ENCODE data around the gene UPF2. TPM values are rescaled to one million over a fixed set of nuclear protein-coding genes. Genes with fewer than 3 reads are reported as not detected.

UPF2 gene
- total RNA-seq, 3 donors from 2014 or later: 20.6 to 36.8 (median 22.3) TPM

DNA sequence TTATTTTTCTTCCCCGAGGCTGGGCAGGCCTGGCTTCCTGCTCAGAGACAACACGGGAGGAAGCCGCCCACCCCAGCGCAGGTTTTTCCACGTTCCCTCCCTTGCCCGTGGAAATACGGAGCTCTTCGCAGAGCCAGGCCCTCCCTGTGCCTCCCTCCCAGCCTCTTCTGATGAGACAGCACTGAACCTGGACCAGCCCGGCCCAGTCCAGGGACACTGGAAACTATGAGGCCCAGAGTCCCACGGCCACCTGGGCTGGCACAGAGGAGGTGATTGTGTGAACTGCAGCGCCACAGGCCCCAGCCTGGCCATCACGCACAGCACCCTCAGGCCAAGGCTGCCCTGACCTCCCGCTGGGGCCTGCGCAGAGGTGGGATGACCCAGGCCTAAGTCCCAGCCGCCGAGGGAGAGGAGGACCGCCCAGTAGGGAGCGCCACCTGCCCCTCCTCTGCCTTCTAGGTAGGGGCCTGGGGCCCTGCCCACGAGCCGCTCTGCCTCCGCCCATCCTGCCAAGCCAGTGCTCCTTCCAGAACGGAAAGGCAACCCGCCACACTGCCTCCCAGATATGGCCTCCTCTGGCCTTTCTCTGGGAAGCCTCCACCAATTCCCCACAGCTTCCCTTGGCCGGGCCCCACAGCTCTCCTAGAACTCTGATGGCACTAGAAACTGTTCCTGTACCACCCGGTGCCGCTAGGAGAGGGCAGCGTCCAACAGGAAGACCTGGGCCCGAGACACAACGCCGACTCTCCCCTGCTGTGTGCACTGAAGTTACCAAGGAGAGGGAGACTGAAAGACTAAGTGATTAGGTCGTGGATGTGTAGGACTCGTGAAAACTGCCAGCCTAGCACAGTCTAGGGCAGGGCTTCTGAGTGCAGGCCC lies 162.2 kb downstream of the UPF2 start:
- DNase-seq (no peak), ATAC-seq (no peak)
- Histone ChIP-seq H3K9me3 (no peaks in the 10 kb centered on the region), H3K4me1 (ENCODE audit: low read depth) (peaks cover 7% of the 10 kb centered on the region), H3K36me3 (ENCODE audit: low read depth) (no peaks in the 10 kb centered on the region), H3K4me3 (no peak overlapping the region)
- TF ChIP-seq CTCF (IDR thresholded peaks at IDR 0.05): no peak
- intact Hi-C loops (cut with DNase I, micrococcal nuclease): no loop called here

GRCh38 chr10:11879387-11880094 lies 163.1 kb downstream of the UPF2 start:
- Histone ChIP-seq H3K4me1 (ENCODE audit: low read depth) (peaks cover 15% of the 10 kb centered on the region), H3K9me3 (no peaks in the 10 kb centered on the region), H3K36me3 (ENCODE audit: low read depth) (no peaks in the 10 kb centered on the region), H3K4me3 (no peak overlapping the region)
- TF ChIP-seq CTCF (IDR thresholded peaks at IDR 0.05): no peak
- intact Hi-C loops (cut with DNase I, micrococcal nuclease): no loop called here
- DNase-seq (no peak), ATAC-seq (no peak)

DNA sequence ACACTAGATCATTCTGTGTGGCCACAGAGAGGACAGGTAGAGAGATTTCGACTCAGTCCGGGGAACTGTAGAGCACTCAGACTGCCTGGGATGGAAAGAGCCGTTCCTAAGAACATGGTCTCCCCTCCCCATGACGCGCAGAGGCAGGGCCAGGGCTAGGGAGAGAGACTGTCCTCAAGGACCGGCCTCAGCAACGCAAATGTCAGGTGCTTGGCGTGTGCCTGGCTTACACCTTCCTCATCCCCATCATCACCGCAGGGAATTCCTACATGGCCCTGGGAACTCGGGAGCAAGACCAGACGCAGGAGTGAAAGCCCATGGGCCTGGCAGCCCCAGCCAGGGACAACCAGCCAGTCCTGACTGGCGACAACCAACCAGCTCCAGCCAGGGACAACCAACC lies 163.8 kb downstream of the UPF2 start:
- DNase-seq (no peak), ATAC-seq (no peak)
- intact Hi-C loops (cut with DNase I, micrococcal nuclease): no loop called here
- peaks cover 18% of the 10 kb centered on the region for H3K4me1 ChIP-seq (ENCODE audit: low read depth)
- no peaks in the 10 kb centered on the region for H3K36me3 ChIP-seq (ENCODE audit: low read depth)
- no peak overlapping the region for H3K4me3 ChIP-seq
- H3K9me3 ChIP-seq: no peaks in the 10 kb centered on the region
- no peak for TF ChIP-seq CTCF (IDR thresholded peaks at IDR 0.05)

DNA sequence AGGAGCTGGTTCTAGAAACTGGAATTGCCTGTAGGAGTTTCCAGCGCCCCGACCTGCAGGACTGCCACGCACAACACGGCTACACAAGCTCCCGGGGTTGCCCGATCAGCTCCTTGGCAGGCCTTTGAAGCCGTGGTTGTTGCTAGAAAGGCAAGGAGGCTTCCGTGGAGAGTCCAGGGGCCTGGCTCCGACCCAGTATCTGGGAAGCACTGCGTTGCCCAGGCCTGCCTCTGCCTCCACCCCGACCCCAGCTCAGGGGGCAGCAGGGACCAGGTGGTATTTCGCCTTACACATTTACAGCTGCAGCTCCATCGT lies 165.1 kb downstream of the UPF2 start:
- ATAC-seq: no peak
- no peak for DNase-seq
- no peak for TF ChIP-seq CTCF (IDR thresholded peaks at IDR 0.05)
- intact Hi-C loops (cut with DNase I, micrococcal nuclease): no loop called here
- H3K4me3 ChIP-seq: no peak overlapping the region
- H3K4me1 ChIP-seq (ENCODE audit: low read depth): peaks cover 18% of the 10 kb centered on the region
- H3K36me3 ChIP-seq (ENCODE audit: low read depth): no peaks in the 10 kb centered on the region
- H3K9me3 ChIP-seq: no peaks in the 10 kb centered on the region

- no peak for DNase-seq
- Histone ChIP-seq H3K36me3 (ENCODE audit: low read depth) (no peaks in the 10 kb centered on the region), H3K4me3 (no peak overlapping the region), H3K9me3 (no peaks in the 10 kb centered on the region), H3K4me1 (ENCODE audit: low read depth) (peaks cover 18% of the 10 kb centered on the region)
- no peak for TF ChIP-seq CTCF (IDR thresholded peaks at IDR 0.05)
- intact Hi-C loops (cut with DNase I, micrococcal nuclease): no loop called here
- ATAC-seq: no peak
These were observed 165.6 kb downstream of the UPF2 start for GRCh38 chr10:11876805-11877590.

Data from mucosa of descending colon (tissue), 3 donors.